ENCODE data around the gene AJM1. TPM values are rescaled to one million over a fixed set of nuclear protein-coding genes. Genes with fewer than 3 reads are reported as not detected.
"Not testable (repeated sequence)": the region's sequence is repeated elsewhere in the genome, so short reads cannot be mapped to it uniquely, and the experiment has no call there.

Gene AJM1
- 2.3 TPM for polyA plus RNA-seq (2013, experiment 1 of 2)
- 2.4 TPM for polyA plus RNA-seq (2013, experiment 2 of 2)

DNA sequence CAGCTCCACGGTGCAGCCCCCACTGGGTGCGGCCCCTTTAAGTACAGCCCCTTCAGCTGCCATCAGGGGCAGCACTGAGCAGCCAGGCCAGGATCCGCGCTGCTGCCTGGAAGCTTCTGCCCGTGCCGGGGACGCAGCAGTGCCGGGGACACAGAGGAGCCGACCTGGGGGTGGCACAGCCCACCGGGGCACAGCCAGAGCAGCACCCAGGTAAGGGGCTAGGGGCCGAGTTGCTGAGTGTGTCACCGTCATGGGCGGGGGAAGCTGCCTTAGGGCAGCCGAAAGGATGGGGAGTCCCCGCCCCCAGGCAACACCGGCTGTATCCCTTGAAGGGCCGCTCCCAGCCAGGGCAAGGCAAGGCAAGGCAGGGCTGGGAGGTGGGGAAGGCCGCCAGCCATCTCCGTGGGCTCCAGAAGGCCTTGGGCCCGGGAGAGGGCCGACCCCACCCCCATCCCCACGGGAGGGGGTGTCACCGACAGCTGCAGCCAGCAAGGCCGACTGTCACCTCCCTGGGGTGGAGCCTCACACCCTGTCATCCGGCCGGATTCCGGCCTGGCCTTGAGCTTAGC is at the start of gene AJM1:
Gene AJM1 (plus strand): TSS at position 99 of the 569 bp plus-strand sequence. CDS start 1,937 bp downstream, outside the sequence.
- H3K4me2 ChIP-seq (ENCODE audit: low read length, poor library complexity, severe bottlenecking), result peak within 1 kb of the TSS; percentile 74
- peak within 1 kb of the TSS in 1 of 2 experiments; percentile 26 for H3K14ac ChIP-seq (ENCODE audit: low read length in 2 of 2)
- peak within 1 kb of the TSS; percentile 54 for H3K9ac ChIP-seq (ENCODE audit: low read length)
- peak within 1 kb of the TSS; percentile 95 for H2AK5ac ChIP-seq (ENCODE audit: low read length, severe bottlenecking)
- H3K4me3 ChIP-seq (ENCODE audit: insufficient read depth in 1 of 2, low read depth in 1 of 2, low read length in 2 of 2), result peak within 1 kb of the TSS; percentile 62 to 79
- H2BK12ac ChIP-seq (ENCODE audit: low read length in 2 of 2), result peak within 1 kb of the TSS in 1 of 2 experiments; percentile 90
- H3K9me3 ChIP-seq (ENCODE audit: control insufficient read depth, low read length); H3K79me1 ChIP-seq (replicated peaks; ENCODE audit: low read length, poor library complexity, severe bottlenecking); H2BK5ac ChIP-seq (ENCODE audit: low read depth, low read length, poor library complexity, severe bottlenecking); H3K23ac ChIP-seq (ENCODE audit: low read length in 2 of 2): not testable (repeated sequence)
- 3% methylated on average over 16 of the region's 27 CpGs for WGBS
- peaks cover 0 to 22% of the 10 kb centered on the region in 2 experiments for H3K27me3 ChIP-seq (ENCODE audit: control insufficient read depth in 1 of 2, insufficient read depth in 1 of 2, low read length in 2 of 2)
- peaks cover 57% of the 10 kb centered on the region for H3K4me1 ChIP-seq (ENCODE audit: control insufficient read depth, insufficient read depth, low read depth, low read length)
- peak within 1 kb of the TSS; percentile 44 for H2BK15ac ChIP-seq (ENCODE audit: low read depth, poor library complexity, severe bottlenecking)
- peak within 1 kb of the TSS; percentile 74 to 83 for H3K18ac ChIP-seq (ENCODE audit: low read depth in 1 of 2, low read length in 2 of 2)
- peak; percentile 83 for DNase-seq
- H4K8ac ChIP-seq (ENCODE audit: low read length), result peak within 1 kb of the TSS; percentile 52
- H3K27ac ChIP-seq (ENCODE audit: low read length, poor library complexity, severe bottlenecking), result peak within 1 kb of the TSS; percentile 89
- H2BK120ac ChIP-seq (ENCODE audit: low read depth, low read length), result peak within 1 kb of the TSS; percentile 15
- peak within 1 kb of the TSS; percentile 73 for H3K4ac ChIP-seq (ENCODE audit: low read depth in 1 of 2, low read length in 2 of 2)
- peaks cover 10 to 63% of the 10 kb centered on the region in 2 experiments for H3K36me3 ChIP-seq (ENCODE audit: control insufficient read depth in 1 of 2, insufficient read depth in 2 of 2, low read depth in 1 of 2, low read length in 2 of 2)
- peak within 1 kb of the TSS; percentile 33 for H2AFZ ChIP-seq (ENCODE audit: low read depth, low read length)
- peak within 1 kb of the TSS; percentile 70 for H4K91ac ChIP-seq (ENCODE audit: low read length)

DNA sequence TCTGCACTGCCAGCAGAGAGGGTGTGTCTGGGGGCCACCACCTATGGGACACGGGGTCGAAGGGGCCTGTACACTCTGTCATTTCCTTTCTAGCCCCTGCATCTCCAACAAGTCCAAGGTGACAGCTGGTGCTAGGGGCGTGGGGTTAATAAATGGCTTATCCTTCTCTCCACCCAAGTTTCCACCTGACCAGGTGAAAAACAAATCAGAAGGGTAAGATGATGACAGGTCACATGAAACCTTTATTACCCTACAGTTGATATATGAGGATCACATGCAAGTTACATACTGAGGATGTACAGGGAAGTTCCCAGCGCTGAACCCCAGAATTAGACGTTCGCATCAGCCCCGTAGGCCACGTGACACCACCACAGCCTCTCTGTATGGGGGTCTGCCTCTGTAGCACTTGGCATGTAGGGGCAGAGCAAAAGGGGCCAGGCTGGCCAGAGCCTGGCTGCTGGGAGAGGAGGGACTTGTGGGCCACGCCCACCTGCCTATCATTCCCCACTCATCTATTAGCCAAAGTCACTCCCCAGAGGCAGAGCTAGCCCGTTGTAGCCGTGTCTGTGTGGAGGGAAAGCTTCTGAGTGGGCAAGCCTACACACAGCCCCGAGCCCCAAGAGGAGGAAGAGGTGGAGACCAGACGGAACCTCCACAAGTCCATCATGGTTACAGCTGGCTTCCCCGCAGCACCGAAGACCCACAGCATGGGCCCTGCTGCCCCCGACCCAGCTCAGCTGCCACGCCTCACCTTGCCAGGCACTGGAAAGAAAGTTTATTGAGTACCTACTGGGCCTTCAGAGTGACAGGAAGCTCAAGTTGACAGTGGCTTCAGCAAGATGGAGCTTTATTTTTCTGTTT is 49.0 kb upstream of the AJM1 start:
- H3K27me3 ChIP-seq (ENCODE audit: control insufficient read depth in 1 of 2, insufficient read depth in 1 of 2, low read length in 2 of 2), result peaks cover 9 to 25% of the 10 kb centered on the region in 2 experiments
- no peak for DNase-seq
- no peak overlapping the region for H3K18ac ChIP-seq (ENCODE audit: low read depth in 1 of 2, low read length in 2 of 2)
- no peak overlapping the region for H3K4me2 ChIP-seq (ENCODE audit: low read length, poor library complexity, severe bottlenecking)
- H2AK5ac ChIP-seq (ENCODE audit: low read length, severe bottlenecking), result no peak overlapping the region
- no peak overlapping the region for H3K9ac ChIP-seq (ENCODE audit: low read length)
- H3K4ac ChIP-seq (ENCODE audit: low read depth in 1 of 2, low read length in 2 of 2), result no peak overlapping the region
- H4K91ac ChIP-seq (ENCODE audit: low read length), result peak overlapping the region; percentile 43
- no peak overlapping the region for H2BK5ac ChIP-seq (ENCODE audit: low read depth, low read length, poor library complexity, severe bottlenecking)
- no peak overlapping the region for H2BK120ac ChIP-seq (ENCODE audit: low read depth, low read length)
- no peak overlapping the region for H3K27ac ChIP-seq (ENCODE audit: low read length, poor library complexity, severe bottlenecking)
- H2AFZ ChIP-seq (ENCODE audit: low read depth, low read length), result no peak overlapping the region
- no peak overlapping the region for H3K4me3 ChIP-seq (ENCODE audit: insufficient read depth in 1 of 2, low read depth in 1 of 2, low read length in 2 of 2)
- peaks cover 16% of the 10 kb centered on the region for H3K4me1 ChIP-seq (ENCODE audit: control insufficient read depth, insufficient read depth, low read depth, low read length)
- H3K23ac ChIP-seq (ENCODE audit: low read length in 2 of 2), result no peak overlapping the region
- WGBS, result 85% methylated on average over 15 of the region's 17 CpGs
- no peak overlapping the region for H3K14ac ChIP-seq (ENCODE audit: low read length in 2 of 2)
- no peaks in the 10 kb centered on the region for H3K9me3 ChIP-seq (ENCODE audit: control insufficient read depth, low read length)
- H3K79me1 ChIP-seq (replicated peaks; ENCODE audit: low read length, poor library complexity, severe bottlenecking), result peaks cover 21% of the 10 kb centered on the region
- H2BK15ac ChIP-seq (ENCODE audit: low read depth, poor library complexity, severe bottlenecking), result no peak overlapping the region
- H3K36me3 ChIP-seq (ENCODE audit: control insufficient read depth in 1 of 2, insufficient read depth in 2 of 2, low read depth in 1 of 2, low read length in 2 of 2), result peaks cover 10 to 24% of the 10 kb centered on the region in 2 experiments
- H4K8ac ChIP-seq (ENCODE audit: low read length), result no peak overlapping the region
- H2BK12ac ChIP-seq (ENCODE audit: low read length in 2 of 2), result peak overlapping the region in 1 of 2 experiments; percentile 35

GRCh38 chr9:136794281-136794999 is 47.8 kb upstream of the AJM1 start:
- Histone ChIP-seq H3K27me3 (ENCODE audit: control insufficient read depth in 1 of 2, insufficient read depth in 1 of 2, low read length in 2 of 2) (peaks cover 21 to 36% of the 10 kb centered on the region in 2 experiments), H4K91ac (ENCODE audit: low read length) (no peak overlapping the region), H3K36me3 (ENCODE audit: control insufficient read depth in 1 of 2, insufficient read depth in 2 of 2, low read depth in 1 of 2, low read length in 2 of 2) (peaks cover 10 to 24% of the 10 kb centered on the region in 2 experiments), H3K4ac (ENCODE audit: low read depth in 1 of 2, low read length in 2 of 2) (no peak overlapping the region), H3K9me3 (ENCODE audit: control insufficient read depth, low read length) (no peaks in the 10 kb centered on the region), H2BK12ac (ENCODE audit: low read length in 2 of 2) (no peak overlapping the region), H2AK5ac (ENCODE audit: low read length, severe bottlenecking) (no peak overlapping the region), H3K4me2 (ENCODE audit: low read length, poor library complexity, severe bottlenecking) (no peak overlapping the region), H2AFZ (ENCODE audit: low read depth, low read length) (no peak overlapping the region), H3K4me3 (ENCODE audit: insufficient read depth in 1 of 2, low read depth in 1 of 2, low read length in 2 of 2) (no peak overlapping the region), H3K79me1 (replicated peaks; ENCODE audit: low read length, poor library complexity, severe bottlenecking) (peaks cover 21% of the 10 kb centered on the region), H3K9ac (ENCODE audit: low read length) (no peak overlapping the region), H3K18ac (ENCODE audit: low read depth in 1 of 2, low read length in 2 of 2) (no peak overlapping the region), H2BK15ac (ENCODE audit: low read depth, poor library complexity, severe bottlenecking) (peak overlapping the region; percentile 37), H2BK120ac (ENCODE audit: low read depth, low read length) (no peak overlapping the region), H3K27ac (ENCODE audit: low read length, poor library complexity, severe bottlenecking) (no peak overlapping the region), H2BK5ac (ENCODE audit: low read depth, low read length, poor library complexity, severe bottlenecking) (no peak overlapping the region), H4K8ac (ENCODE audit: low read length) (no peak overlapping the region), H3K14ac (ENCODE audit: low read length in 2 of 2) (no peak overlapping the region), H3K23ac (ENCODE audit: low read length in 2 of 2) (peak overlapping the region in 1 of 2 experiments; percentile 41), H3K4me1 (ENCODE audit: control insufficient read depth, insufficient read depth, low read depth, low read length) (peaks cover 17% of the 10 kb centered on the region)
- DNase-seq, result no peak
- 96% methylated on average over 14 of the region's 14 CpGs for WGBS

All from mesenchymal stem cell (in vitro differentiated cells and primary cell).